ENCODE measurements around the gene VTI1A.
"Not testable (repeated sequence)": the region's sequence is repeated elsewhere in the genome, so short reads cannot be mapped to it uniquely, and the experiment has no call there.

The VTI1A gene

DNA sequence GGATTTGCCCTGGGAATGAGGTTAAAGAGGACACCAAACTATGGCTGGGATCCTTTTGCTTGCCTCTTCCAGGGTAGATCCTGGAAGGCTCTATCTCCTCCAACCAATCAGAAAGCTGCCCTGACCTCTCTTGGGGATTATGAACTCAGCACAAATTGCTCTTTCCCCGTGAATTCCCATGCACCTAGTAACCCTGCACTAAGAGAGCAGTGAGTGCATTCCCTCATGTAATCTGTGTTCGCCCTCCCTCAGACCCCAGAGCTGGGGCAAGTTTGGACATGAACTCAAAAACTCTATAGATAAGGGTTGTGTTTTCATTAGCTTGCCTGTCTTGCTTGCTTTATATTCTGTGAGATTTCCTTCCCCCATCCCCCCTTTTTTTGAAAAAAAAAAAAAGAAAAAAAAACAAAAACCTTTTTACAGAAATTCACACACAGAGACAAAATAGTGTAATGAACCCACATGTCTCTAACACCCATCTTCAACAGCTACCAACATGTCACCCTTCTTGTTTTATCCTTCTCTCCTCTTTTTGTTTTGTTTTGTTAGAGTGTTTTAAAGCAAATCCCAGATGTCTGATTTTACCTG is 277.5 kb downstream of the VTI1A start:
- DNase-seq (ENCODE audit: low read depth): no peak
- no peak overlapping the region for H3K4me3 ChIP-seq (ENCODE audit: control insufficient read depth, low read depth, low read length)
- TF ChIP-seq, protein P1, sequence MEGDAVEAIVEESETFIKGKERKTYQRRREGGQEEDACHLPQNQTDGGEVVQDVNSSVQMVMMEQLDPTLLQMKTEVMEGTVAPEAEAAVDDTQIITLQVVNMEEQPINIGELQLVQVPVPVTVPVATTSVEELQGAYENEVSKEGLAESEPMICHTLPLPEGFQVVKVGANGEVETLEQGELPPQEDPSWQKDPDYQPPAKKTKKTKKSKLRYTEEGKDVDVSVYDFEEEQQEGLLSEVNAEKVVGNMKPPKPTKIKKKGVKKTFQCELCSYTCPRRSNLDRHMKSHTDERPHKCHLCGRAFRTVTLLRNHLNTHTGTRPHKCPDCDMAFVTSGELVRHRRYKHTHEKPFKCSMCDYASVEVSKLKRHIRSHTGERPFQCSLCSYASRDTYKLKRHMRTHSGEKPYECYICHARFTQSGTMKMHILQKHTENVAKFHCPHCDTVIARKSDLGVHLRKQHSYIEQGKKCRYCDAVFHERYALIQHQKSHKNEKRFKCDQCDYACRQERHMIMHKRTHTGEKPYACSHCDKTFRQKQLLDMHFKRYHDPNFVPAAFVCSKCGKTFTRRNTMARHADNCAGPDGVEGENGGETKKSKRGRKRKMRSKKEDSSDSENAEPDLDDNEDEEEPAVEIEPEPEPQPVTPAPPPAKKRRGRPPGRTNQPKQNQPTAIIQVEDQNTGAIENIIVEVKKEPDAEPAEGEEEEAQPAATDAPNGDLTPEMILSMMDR (IDR thresholded peaks at IDR 0.05; ENCODE audit: control insufficient read depth, insufficient read depth, low read depth, low read length, missing control alignments): no peak

DNA sequence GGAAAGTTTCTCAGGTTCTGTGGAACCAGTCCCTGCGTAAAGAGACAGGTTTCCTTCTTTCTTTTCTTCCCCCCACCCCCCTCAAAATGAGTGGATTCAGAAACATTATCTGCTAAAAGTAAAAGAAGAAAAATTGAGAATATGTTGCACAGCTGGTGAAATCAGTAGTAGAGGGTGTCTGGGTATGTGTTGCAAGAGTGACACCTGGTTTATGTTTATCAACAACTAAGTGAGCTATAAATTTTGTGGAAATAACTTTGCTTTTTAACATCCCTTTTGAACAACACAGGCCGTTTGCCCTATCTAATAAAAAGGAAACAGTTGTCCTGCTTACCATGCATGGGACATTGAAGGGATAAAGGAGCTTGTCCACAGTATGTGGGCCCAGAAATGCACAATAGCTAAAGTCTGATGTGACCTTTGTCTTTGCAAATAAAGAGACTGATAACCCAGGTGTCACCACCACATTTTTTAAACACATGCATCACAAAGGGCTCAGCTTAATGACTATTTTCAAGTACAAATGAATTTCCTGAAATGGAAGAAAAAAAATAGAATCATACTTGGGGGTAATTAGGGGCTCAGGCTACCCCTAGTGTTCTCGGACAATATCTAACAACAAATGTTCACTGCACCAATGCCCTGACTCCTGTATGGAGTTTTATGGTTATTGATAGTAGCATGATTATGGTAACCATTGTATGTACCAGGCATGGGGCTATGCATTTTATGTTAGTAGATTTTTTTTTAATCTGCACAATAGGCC is 281.3 kb downstream of the VTI1A start:
- DNase-seq (ENCODE audit: low read depth): no peak
- H3K4me3 ChIP-seq (ENCODE audit: control insufficient read depth, low read depth, low read length): no peak overlapping the region
- TF ChIP-seq, protein P1 (IDR thresholded peaks at IDR 0.05; ENCODE audit: control insufficient read depth, insufficient read depth, low read depth, low read length, missing control alignments): no peak

DNA sequence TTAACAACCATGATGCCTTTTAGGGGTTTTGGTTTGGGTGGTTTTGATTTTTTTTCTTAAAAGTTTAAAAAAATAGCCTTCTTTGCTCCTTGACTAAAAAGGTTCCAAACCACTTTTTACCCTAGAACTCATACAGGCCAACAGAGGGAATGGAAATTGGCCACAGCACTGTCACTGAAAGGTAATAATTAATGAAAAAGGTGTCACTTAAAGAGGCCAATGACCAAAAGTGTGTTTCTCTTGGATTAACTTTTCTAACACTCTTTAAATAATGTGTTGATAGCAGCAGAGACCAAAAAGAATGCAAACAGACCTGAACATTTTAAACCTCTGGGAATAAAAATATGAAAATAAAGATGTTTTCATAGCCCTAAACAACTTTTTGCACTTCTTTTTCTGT is 282.0 kb downstream of the VTI1A start:
- no peak overlapping the region for H3K4me3 ChIP-seq (ENCODE audit: control insufficient read depth, low read depth, low read length)

DNA sequence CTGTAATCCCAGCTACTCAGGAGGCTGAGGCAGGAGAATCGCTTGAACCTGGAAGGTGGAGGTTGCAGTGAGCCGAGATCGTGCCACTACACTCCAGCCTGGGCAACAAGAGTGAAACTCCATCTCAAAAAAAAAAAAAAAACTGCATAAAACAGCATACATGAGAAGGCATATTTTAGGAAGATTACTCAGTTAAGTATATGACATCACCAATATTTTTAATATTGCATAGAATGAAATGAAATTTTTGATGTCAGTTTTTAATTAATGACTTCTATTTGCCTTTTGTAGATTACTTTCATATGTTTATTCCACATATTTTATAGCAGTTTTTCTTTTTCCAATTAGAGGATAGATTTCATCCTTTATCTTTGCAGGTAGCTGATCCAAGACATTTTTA is 284.4 kb downstream of the VTI1A start:
- DNase-seq (ENCODE audit: low read depth); H3K4me3 ChIP-seq (ENCODE audit: control insufficient read depth, low read depth, low read length): not testable (repeated sequence)

More for the DNA sequence above, 282.0 kb downstream of the VTI1A start:
- TF ChIP-seq, protein P1 (IDR thresholded peaks at IDR 0.05; ENCODE audit: control insufficient read depth, insufficient read depth, low read depth, low read length, missing control alignments): no peak
- no peak for DNase-seq (ENCODE audit: low read depth)

DNA sequence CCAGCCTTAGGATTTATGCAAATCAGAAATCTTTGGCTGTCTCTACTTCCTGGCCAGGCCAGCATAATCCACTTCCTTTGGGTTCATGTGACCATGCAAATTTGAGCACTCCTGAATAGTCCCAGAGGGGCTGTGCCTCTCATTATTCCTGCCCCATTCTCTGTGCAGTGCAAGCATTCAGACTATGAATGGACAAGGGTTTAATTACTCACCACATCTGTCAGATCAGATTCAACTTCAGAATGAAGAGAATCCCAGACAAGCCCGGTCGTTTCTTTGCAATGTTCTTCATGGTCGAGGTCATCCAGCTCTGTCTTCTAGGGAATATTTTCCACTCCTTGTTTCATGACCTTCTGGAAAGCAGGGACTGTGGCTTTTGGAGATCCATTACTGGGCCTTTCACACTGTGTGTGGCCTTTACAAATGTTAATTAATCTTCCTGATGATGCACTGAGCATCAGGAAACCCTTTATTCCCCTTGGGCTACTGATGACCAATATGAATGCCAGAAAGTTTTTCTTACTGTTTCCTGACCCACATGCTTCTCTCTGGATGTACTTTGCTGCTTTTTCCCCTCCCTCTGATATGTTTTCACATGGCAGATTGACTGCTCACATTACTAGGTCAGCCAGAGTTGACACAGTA is 285.4 kb downstream of the VTI1A start:
- DNase-seq (ENCODE audit: low read depth): no peak
- TF ChIP-seq, protein P1 (IDR thresholded peaks at IDR 0.05; ENCODE audit: control insufficient read depth, insufficient read depth, low read depth, low read length, missing control alignments): no peak
- no peak overlapping the region for H3K4me3 ChIP-seq (ENCODE audit: control insufficient read depth, low read depth, low read length)

DNA sequence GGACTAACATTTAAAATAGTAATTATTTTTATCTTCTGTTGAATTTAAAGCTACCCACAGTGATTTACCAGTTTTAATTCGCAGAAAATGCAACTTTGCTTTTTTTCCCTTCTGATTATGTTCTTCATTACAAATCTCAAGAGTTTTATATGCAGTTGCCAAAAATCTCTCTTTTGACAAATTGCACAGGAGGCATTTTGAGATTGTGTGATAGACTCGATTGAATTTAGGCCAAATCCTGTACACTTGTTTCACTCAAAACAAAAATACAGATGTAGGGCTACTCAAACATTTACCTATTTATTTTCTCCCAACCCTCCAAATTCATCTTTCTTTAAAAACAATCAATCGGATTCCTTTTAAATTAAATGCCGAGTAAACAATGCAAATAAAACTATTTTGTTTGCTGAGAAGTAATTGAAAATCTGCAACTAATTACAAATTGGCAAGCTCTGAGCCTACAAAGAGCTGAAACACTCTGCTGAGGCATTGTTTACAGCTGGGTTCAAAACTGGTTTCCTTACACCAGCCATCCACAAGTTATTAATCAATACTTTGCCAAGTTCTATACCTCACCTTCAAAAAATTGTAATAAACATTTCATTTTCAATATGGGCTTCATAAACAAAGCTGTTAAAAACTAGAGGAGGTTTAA is 288.2 kb downstream of the VTI1A start:
- no peak overlapping the region for H3K4me3 ChIP-seq (ENCODE audit: control insufficient read depth, low read depth, low read length)
- DNase-seq (ENCODE audit: low read depth): no peak
- TF ChIP-seq, protein P1 (IDR thresholded peaks at IDR 0.05; ENCODE audit: control insufficient read depth, insufficient read depth, low read depth, low read length, missing control alignments): no peak
